ENCODE measurements around the gene C1QTNF6. TPM values are rescaled to one million over a fixed set of nuclear protein-coding genes. Genes with fewer than 3 reads are reported as not detected.

Gene C1QTNF6
- total RNA-seq, 2 donors from 2014 or later, result 9.3 to 16.7 TPM

DNA sequence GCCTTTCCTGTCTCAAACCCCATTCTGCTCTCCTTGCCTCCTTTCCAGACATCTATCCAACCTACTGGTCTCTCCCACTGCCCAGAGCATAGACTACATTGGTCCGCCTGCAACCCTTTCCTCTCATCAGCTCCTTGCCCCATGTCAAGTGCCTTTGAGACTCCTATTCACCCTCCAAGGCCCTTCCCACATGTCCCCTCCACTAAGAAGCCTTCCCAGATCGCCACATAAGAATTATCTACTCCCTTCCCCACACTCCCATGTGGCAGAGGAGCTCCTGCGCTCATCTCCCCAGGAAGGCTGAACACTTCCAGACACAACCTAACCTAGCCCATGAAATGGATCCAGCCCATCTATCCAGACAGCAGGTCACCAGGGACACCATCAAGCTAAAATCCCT is 10.3 kb downstream of the C1QTNF6 start:
- H3K27me3 ChIP-seq, result no peaks in the 10 kb centered on the region
- no peaks in the 10 kb centered on the region for H3K36me3 ChIP-seq
- no peak overlapping the region for H3K4me3 ChIP-seq
- H3K27ac ChIP-seq, result peak overlapping the region; percentile 59
- TF ChIP-seq, protein P1, sequence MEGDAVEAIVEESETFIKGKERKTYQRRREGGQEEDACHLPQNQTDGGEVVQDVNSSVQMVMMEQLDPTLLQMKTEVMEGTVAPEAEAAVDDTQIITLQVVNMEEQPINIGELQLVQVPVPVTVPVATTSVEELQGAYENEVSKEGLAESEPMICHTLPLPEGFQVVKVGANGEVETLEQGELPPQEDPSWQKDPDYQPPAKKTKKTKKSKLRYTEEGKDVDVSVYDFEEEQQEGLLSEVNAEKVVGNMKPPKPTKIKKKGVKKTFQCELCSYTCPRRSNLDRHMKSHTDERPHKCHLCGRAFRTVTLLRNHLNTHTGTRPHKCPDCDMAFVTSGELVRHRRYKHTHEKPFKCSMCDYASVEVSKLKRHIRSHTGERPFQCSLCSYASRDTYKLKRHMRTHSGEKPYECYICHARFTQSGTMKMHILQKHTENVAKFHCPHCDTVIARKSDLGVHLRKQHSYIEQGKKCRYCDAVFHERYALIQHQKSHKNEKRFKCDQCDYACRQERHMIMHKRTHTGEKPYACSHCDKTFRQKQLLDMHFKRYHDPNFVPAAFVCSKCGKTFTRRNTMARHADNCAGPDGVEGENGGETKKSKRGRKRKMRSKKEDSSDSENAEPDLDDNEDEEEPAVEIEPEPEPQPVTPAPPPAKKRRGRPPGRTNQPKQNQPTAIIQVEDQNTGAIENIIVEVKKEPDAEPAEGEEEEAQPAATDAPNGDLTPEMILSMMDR (IDR thresholded peaks at IDR 0.05), result no peak
- peak overlapping the region; percentile 36 to 83 for H3K9ac ChIP-seq (ENCODE audit: low read depth in 2 of 2, low read length in 2 of 2)
- no peaks in the 10 kb centered on the region for H3K9me3 ChIP-seq
- intact Hi-C loops (cut with DNase I), result no loop called here
- peaks cover 36% of the 10 kb centered on the region for H3K4me1 ChIP-seq
- DNase-seq, result no peak

DNA sequence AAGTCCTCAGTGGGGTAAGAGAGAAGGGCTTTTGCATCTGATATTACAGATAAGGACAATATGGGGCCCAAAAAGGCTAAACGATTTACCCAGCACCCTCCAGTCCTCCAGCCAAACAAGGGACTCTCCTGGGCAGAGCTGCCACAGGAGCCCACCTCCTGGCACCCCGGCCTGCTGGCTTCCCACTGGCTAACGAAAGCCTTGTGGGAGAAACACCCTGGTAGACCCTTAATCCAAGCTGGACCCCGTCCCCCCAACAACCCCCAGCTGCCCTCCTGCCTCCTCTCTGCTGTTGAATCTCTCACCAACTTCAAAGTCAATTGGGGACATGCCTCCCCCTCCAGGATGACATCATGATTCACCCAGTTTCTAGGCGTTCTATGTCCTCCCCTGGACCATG is 10.8 kb downstream of the C1QTNF6 start:
- no peak for DNase-seq
- no peaks in the 10 kb centered on the region for H3K27me3 ChIP-seq
- intact Hi-C loops (cut with DNase I), result no loop called here
- TF ChIP-seq, protein P1 (IDR thresholded peaks at IDR 0.05), result no peak
- no peak overlapping the region for H3K27ac ChIP-seq
- H3K36me3 ChIP-seq, result no peaks in the 10 kb centered on the region
- peak overlapping the region; percentile 36 to 83 for H3K9ac ChIP-seq (ENCODE audit: low read depth in 2 of 2, low read length in 2 of 2)
- peaks cover 36% of the 10 kb centered on the region for H3K4me1 ChIP-seq
- no peaks in the 10 kb centered on the region for H3K9me3 ChIP-seq
- no peak overlapping the region for H3K4me3 ChIP-seq

DNA sequence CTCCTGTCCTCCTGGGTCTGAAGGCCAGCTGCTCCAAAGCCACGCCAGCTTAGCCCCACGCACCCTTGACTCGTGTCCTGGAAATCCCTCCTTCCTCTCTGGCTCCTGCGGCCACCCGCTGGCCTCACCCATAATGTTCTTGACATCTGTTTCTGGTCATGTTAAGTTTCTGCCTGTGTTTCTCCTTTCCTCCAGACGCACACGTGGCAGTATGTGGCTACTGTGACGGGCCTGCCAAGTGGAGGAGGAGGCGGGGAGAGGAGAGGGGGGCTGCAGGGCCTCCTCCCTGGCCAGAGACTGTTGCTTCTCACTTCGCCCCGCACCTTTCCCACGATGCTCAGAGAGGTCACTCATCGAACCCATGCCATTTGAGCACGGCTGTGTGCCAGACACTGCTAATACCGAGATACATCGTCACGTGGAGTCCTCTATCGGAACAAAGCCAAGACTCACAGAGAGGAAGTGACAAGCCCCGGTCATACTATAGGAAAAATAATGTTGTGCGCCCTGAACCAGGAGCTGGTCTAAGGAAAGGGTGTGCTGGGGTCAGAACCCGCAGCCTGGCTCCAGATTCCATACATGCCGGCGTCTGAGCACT is 11.5 kb downstream of the C1QTNF6 start:
- intact Hi-C loops (cut with DNase I), result no loop called here
- Histone ChIP-seq H3K36me3 (no peaks in the 10 kb centered on the region), H3K4me1 (peaks cover 36% of the 10 kb centered on the region), H3K27ac (no peak overlapping the region), H3K4me3 (no peak overlapping the region), H3K27me3 (no peaks in the 10 kb centered on the region), H3K9me3 (no peaks in the 10 kb centered on the region), H3K9ac (ENCODE audit: low read depth in 2 of 2, low read length in 2 of 2) (peak overlapping the region; percentile 30 to 83)
- DNase-seq, result no peak
- TF ChIP-seq, protein P1 (IDR thresholded peaks at IDR 0.05), result no peak

DNA sequence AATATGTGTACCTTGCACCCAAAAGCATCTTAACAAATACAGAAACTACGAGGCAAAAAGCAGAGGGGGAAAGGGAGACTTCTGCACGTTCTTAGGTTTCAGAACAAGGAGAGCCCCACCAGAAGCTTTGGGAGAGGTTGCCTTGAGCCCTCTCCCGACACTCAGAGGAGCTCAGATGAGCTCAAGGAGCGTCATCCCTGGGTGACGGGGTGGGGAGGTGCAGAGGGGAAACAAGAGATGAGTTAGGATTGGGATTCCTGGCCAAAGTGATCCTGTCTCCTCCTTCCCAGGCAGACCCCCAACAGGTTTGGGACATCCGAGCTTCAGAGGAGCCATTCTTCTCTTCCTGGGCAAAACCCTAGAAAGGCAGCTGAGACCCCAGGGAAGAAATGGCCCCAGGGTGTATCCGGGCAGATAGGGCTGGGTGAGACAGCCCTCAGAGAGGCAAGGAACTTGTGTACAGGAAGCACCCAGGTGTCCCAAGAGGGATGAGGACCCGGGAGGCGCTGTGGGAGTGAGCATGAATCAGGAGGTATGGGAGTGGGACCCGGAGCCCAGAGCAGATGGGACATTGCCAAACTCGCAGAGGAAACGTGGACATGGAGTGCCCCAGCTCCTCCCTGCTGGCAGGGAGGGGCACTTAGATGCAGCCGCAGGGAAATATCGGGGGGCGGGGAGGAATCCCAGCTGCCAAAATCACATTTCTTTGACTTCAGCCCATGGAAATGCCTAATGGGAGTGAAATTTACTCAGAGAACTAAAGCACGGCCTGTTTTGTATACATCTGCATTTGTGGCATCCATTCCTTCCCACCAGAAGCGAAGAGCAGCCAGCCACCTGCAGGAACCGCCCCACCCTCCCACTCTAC is 12.4 kb downstream of the C1QTNF6 start:
- H3K9me3 ChIP-seq, result no peaks in the 10 kb centered on the region
- no peaks in the 10 kb centered on the region for H3K27me3 ChIP-seq
- peak overlapping the region; percentile 30 to 83 for H3K9ac ChIP-seq (ENCODE audit: low read depth in 2 of 2, low read length in 2 of 2)
- intact Hi-C loops (cut with DNase I), result no loop called here
- no peak for DNase-seq
- no peaks in the 10 kb centered on the region for H3K36me3 ChIP-seq
- TF ChIP-seq, protein P1 (IDR thresholded peaks at IDR 0.05), result no peak
- H3K4me1 ChIP-seq, result peaks cover 36% of the 10 kb centered on the region
- no peak overlapping the region for H3K4me3 ChIP-seq
- no peak overlapping the region for H3K27ac ChIP-seq

DNA sequence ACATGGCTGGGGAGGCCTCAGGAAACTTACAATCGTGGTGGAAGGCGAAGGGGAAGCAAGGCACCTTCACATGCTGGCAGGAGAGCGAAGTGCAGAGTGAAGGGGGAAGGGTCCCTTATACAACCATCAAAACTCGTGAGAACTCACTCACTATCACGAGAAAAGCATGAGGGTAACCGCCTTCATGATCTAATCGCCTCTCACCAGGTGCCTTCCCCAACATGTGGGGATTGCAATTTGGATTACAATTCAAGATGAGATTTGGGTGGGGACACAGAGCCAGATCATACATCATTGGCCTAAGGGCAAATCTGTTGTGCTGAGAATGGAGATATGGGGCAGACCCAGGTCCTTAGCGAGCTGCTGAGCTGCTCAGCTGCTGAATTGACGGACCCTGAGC is 13.1 kb downstream of the C1QTNF6 start:
- H3K4me1 ChIP-seq, result peaks cover 31% of the 10 kb centered on the region
- intact Hi-C loops (cut with DNase I), result no loop called here
- no peak overlapping the region for H3K4me3 ChIP-seq

More for the DNA sequence above, 13.1 kb downstream of the C1QTNF6 start:
- Histone ChIP-seq H3K27me3 (no peaks in the 10 kb centered on the region), H3K36me3 (no peaks in the 10 kb centered on the region), H3K27ac (no peak overlapping the region), H3K9me3 (no peaks in the 10 kb centered on the region), H3K9ac (ENCODE audit: low read depth in 2 of 2, low read length in 2 of 2) (no peak overlapping the region)
- TF ChIP-seq, protein P1 (IDR thresholded peaks at IDR 0.05), result no peak
- no peak for DNase-seq
